Panc1 (cell line): ENCODE data around the gene MAP3K7. TPM values are rescaled to one million over a fixed set of nuclear protein-coding genes. Genes with fewer than 3 reads are reported as not detected.

Source experiments
- ATAC-seq: fragments of 200-7000 bp; cut with Tn5 transposase; 2 replicates; pipeline ENCODE4 v1.9.1; 2020; ENCODE audit warnings: mild to moderate bottlenecking, moderate library complexity
- BruUV-seq: library from RNA; stranded (reverse); fragments of 400-500 nt; replicated peaks from 2 replicates; lab custom pipeline; 2021; lab: Mats Ljungman, UMichigan
- CTCF ChIA-PET: fragments of 300-600 bp; sonication (Branson Sonifier 250); formaldehyde crosslinking; loops from one replicate; lab custom pipeline; 2022; ENCODE audit warnings: antibody characterized with exemption; lab: Charles Lee
- POLR2A ChIA-PET: fragments of 300-600 bp; sonication (Branson Sonifier 250); formaldehyde crosslinking; loops from one replicate; lab custom pipeline; 2022; ENCODE audit warnings: antibody characterized with exemption; lab: Charles Lee
- DNase-seq: peaks from one replicate; pipeline ENCODE4 v3.0.0-alpha.2; 2010; ENCODE audit warnings: low read depth, low spot score
- H3K27ac ChIP-seq: 2 replicates; pipeline ENCODE4 v1.5.1; 2011; ENCODE audit warnings: mild to moderate bottlenecking, low read length, inconsistent platforms
- H3K27me3 ChIP-seq: fragments of 200-500 bp; sonication (Bioruptor generic); 2 replicates; pipeline ENCODE4 v1.6.0; 2014; ENCODE audit warnings: low read length, inconsistent platforms; ENCODE audit not compliant: control insufficient read depth, insufficient read depth
- H3K36me3 ChIP-seq: fragments of 200-500 bp; sonication (Bioruptor generic); 2 replicates; pipeline ENCODE4 v1.5.1; 2014; ENCODE audit warnings: inconsistent platforms, mild to moderate bottlenecking, low read length, moderate library complexity; ENCODE audit not compliant: control insufficient read depth, insufficient read depth
- H3K4me1 ChIP-seq: 2 replicates; pipeline ENCODE4 v1.5.1; 2011; ENCODE audit warnings: inconsistent platforms, mild to moderate bottlenecking, low read length, moderate library complexity; ENCODE audit not compliant: control insufficient read depth, insufficient read depth
- H3K4me3 ChIP-seq, 2 experiments: 2 replicates each; pipeline ENCODE4 v1.5.1; 2011 to 2012; ENCODE audit warnings: low read depth in 2 of 2, low read length in 2 of 2, mild to moderate bottlenecking in 2 of 2, inconsistent platforms in 1 of 2, moderate library complexity in 1 of 2
- H3K9me3 ChIP-seq: fragments of 200-500 bp; sonication (Bioruptor generic); 2 replicates; pipeline ENCODE4 v1.5.1; 2014; ENCODE audit warnings: low read depth, mild to moderate bottlenecking, inconsistent platforms, low read length, moderate library complexity; ENCODE audit not compliant: control insufficient read depth, insufficient read depth
- POLR2AphosphoS5 ChIP-seq: IDR thresholded peaks from 2 replicates; pipeline ENCODE4 v1.6.1; 2012; ENCODE audit warnings: mild to moderate bottlenecking, low read depth, low read length, moderate library complexity
- SIN3A ChIP-seq: IDR thresholded peaks from 2 replicates; pipeline ENCODE4 v1.6.1; 2012; ENCODE audit warnings: low read depth, mild to moderate bottlenecking, low read length, moderate library complexity, borderline replicate concordance; ENCODE audit not compliant: insufficient read depth
- TCF7L2 ChIP-seq: IDR thresholded peaks from 2 replicates; pipeline ENCODE4 v1.6.1; 2011; ENCODE audit warnings: mild to moderate bottlenecking, low read depth, low read length, inconsistent platforms
- in situ Hi-C: cut with HindIII; loops from 2 replicates; pipeline ENCODE4 v1.10.0; 2016; ENCODE audit warnings: low sequenced_read_pairs, low pct_unique_long_range_greater_than_20kb
- intact Hi-C: fragments of 100-400 bp; cut with micrococcal nuclease; formaldehyde crosslinking; loops from one replicate; pipeline ENCODE4 v1.10.0; 2022; ENCODE audit not compliant: unreplicated experiment
- total RNA-seq: library from RNA; stranded (reverse); gene quantifications from one replicate; pipeline ENCODE4 v1.2.1, GENCODE V29; 2021; ENCODE audit not compliant: unreplicated experiment
- TF ChIP-seq, protein P1 (sequence below): fragments of 450-650 bp; IDR thresholded peaks from 2 replicates; pipeline ENCODE4 v1.5.1; 2017; ENCODE audit warnings: mild to moderate bottlenecking
- TF ChIP-seq, protein P2 (sequence below), 2 experiments: IDR thresholded peaks; 2 replicates each; pipeline ENCODE4 v1.6.1; 2011 to 2012; ENCODE audit warnings: low read depth in 2 of 2, control low read depth in 1 of 2, low read length in 1 of 2, mild to moderate bottlenecking in 1 of 2, moderate library complexity in 1 of 2; ENCODE audit not compliant: insufficient read depth in 1 of 2

The MAP3K7 gene
- total RNA-seq, 1 experiment from 2014 or later = 33.1 TPM

DNA sequence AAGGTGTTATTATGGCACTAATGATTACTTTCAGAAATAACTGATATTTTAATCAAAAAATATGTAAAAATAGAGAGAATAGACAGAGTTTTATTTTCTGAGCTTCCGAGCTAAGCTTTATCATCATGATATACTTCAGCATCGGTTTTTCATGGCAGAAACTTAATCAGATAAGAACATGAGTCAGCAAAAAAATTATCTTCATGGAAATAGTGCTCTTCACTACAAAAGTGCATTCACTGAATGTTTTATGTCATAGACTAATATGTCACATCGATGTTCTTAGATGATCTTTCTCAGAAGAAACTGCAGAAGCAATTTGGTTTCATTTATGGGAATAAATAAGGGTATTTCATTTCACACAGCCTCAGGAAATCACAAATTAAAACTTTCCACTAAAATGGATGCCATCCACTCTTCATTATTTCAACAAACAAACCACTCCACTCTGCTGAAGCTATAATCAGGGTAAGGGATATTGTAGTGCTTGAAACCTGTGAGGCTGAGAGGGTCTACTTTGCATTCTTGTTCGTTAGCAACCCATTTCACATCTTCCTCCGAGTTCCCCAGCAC, 10.2 kb upstream of the MAP3K7 start:
- no peaks in the 10 kb centered on the region; the same call in 1 of the 2 replicates for H3K4me1 ChIP-seq
- TF ChIP-seq SIN3A = no peak
- TF ChIP-seq, protein P1, sequence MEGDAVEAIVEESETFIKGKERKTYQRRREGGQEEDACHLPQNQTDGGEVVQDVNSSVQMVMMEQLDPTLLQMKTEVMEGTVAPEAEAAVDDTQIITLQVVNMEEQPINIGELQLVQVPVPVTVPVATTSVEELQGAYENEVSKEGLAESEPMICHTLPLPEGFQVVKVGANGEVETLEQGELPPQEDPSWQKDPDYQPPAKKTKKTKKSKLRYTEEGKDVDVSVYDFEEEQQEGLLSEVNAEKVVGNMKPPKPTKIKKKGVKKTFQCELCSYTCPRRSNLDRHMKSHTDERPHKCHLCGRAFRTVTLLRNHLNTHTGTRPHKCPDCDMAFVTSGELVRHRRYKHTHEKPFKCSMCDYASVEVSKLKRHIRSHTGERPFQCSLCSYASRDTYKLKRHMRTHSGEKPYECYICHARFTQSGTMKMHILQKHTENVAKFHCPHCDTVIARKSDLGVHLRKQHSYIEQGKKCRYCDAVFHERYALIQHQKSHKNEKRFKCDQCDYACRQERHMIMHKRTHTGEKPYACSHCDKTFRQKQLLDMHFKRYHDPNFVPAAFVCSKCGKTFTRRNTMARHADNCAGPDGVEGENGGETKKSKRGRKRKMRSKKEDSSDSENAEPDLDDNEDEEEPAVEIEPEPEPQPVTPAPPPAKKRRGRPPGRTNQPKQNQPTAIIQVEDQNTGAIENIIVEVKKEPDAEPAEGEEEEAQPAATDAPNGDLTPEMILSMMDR = no peak
- TF ChIP-seq TCF7L2 = no peak
- TF ChIP-seq POLR2AphosphoS5 = no peak
- TF ChIP-seq, protein P2, sequence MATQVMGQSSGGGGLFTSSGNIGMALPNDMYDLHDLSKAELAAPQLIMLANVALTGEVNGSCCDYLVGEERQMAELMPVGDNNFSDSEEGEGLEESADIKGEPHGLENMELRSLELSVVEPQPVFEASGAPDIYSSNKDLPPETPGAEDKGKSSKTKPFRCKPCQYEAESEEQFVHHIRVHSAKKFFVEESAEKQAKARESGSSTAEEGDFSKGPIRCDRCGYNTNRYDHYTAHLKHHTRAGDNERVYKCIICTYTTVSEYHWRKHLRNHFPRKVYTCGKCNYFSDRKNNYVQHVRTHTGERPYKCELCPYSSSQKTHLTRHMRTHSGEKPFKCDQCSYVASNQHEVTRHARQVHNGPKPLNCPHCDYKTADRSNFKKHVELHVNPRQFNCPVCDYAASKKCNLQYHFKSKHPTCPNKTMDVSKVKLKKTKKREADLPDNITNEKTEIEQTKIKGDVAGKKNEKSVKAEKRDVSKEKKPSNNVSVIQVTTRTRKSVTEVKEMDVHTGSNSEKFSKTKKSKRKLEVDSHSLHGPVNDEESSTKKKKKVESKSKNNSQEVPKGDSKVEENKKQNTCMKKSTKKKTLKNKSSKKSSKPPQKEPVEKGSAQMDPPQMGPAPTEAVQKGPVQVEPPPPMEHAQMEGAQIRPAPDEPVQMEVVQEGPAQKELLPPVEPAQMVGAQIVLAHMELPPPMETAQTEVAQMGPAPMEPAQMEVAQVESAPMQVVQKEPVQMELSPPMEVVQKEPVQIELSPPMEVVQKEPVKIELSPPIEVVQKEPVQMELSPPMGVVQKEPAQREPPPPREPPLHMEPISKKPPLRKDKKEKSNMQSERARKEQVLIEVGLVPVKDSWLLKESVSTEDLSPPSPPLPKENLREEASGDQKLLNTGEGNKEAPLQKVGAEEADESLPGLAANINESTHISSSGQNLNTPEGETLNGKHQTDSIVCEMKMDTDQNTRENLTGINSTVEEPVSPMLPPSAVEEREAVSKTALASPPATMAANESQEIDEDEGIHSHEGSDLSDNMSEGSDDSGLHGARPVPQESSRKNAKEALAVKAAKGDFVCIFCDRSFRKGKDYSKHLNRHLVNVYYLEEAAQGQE (IDR thresholded peaks at IDR 0.05; ENCODE audit: insufficient read depth in 1 of 2, low read depth in 2 of 2, low read length in 1 of 2) = no peak

DNA sequence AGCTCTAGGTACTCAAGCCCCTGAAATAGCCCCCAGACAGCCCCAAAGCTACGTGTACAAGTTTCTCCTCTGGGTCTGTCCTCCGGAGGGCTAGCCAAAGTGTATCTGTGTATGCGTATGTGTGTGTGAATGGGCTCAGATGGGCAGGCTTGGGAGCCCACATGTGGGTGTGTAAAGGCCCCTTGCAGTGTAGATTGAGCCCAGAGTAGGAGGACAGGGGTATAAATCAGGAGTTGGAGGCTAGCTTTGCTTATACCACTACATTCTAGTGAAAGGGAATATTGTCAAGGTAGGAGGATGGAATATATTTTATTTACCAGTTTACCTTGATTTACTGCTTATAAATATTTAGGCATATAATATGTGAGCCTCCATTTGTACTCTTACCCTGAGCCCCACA, 9.0 kb upstream of the MAP3K7 start:
- ChIA-PET POLR2A (no interaction called here), CTCF (no interaction called here)
- Histone ChIP-seq H3K4me1 (no peaks in the 10 kb centered on the region; the same call in 1 of the 2 replicates), H3K27me3 (peaks cover 7% of the 10 kb centered on the region), H3K9me3 (no peaks in the 10 kb centered on the region), H3K27ac (no peak overlapping the region), H3K4me3 (no peak overlapping the region), H3K36me3 (no peaks in the 10 kb centered on the region; the same call in 1 of the 2 replicates)
- intact Hi-C loops (no loop called here), in situ Hi-C loops (no loop called here)
- BruUV-seq = no TSS peak
- TF ChIP-seq SIN3A (no peak), POLR2AphosphoS5 (no peak), TCF7L2 (no peak)
- TF ChIP-seq, protein P2 (IDR thresholded peaks at IDR 0.05; ENCODE audit: insufficient read depth in 1 of 2, low read depth in 2 of 2, low read length in 1 of 2) = no peak
- TF ChIP-seq, protein P1 = no peak
- no peak for DNase-seq
- ATAC-seq = no peak

More for the DNA sequence above, 10.2 kb upstream of the MAP3K7 start:
- DNase-seq = no peak
- Histone ChIP-seq H3K27ac (no peak overlapping the region), H3K9me3 (no peaks in the 10 kb centered on the region), H3K36me3 (no peaks in the 10 kb centered on the region; the same call in 1 of the 2 replicates), H3K27me3 (peaks cover 5% of the 10 kb centered on the region), H3K4me3 (no peak overlapping the region)
- CTCF ChIA-PET = no interaction called here
- BruUV-seq = no TSS peak
- POLR2A ChIA-PET = no interaction called here
- ATAC-seq = no peak
- in situ Hi-C loops (no loop called here), intact Hi-C loops (no loop called here)
